GM21515 (cell line): ENCODE measurements around the gene MUC2.

ENCODE experiments used
- ATAC-seq: cut with Tn5 transposase; IDR thresholded peaks from one replicate; pipeline ENCODE4 v1.9.1; 2021; ENCODE audit not compliant: unreplicated experiment

Gene MUC2

DNA sequence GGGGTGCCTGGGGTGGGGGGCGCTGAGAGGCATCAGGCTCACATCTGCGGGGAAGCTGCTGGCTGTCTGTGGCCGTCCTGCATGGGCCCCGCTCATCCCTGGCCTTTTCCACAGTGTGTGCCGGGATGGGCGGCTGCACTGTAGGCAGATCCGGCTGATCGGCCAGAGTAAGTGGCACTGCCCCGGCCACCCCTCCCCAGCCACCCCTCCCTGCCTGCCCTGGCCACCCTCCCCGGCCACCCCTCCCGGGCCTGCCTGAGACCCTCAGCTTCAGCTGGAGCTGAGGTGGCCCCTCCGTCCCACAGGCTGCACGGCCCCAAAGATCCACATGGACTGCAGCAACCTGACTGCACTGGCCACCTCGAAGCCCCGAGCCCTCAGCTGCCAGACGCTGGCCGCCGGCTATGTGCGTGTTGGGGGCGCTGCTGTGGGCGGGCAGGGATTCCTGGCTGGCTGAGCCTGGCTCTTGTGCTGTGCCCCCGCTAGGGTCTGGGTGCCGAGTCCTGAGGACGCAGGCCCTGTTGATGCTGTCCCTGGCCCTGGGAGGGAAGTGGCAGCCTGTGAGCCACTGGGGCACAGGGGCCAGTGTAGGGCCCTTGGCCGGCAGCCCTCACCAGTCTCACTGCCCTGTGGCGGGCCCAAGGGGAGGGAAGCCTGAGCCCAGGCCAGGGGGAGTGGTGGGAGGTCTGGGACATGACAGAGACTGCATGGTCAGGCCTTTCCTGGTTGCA is 10.9 kb downstream of the MUC2 start:
- no peak for ATAC-seq

DNA sequence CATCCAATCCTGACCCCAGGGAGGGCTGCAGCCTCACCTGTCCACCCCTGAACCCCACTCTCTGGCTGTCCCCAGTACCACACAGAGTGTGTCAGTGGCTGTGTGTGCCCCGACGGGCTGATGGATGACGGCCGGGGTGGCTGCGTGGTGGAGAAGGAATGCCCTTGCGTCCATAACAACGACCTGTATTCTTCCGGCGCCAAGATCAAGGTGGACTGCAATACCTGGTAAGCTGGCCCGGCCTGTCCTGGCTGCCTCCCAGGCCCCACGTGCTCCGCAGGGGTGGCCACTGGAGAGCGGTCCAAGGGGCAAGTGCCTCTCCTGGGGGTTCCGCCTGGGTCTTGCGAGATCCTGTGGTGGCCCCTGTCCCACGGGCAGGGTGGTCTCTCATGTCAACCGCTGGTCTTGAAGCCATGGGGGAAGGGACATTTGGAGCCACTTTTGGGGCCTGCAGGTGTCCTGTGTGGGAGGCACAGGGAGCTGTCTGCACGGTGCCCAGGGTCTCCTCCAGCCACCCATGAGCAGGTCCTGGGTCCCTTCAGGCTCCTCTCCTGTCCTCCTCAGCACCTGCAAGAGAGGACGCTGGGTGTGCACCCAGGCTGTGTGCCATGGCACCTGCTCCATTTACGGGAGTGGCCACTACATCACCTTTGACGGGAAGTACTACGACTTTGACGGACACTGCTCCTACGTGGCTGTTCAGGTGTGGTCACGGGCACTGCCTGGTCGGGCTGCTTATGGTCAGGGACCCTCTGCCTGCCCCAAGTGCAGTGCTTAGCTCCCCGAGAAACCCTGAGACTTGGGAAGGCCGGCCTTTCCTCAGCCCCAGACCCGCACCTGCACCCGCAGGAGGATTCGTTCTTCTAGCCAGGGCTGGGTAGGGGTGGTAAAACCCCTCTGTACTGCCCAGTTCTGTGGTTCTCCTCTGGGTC is 11.8 kb downstream of the MUC2 start:
- ATAC-seq: no peak

DNA sequence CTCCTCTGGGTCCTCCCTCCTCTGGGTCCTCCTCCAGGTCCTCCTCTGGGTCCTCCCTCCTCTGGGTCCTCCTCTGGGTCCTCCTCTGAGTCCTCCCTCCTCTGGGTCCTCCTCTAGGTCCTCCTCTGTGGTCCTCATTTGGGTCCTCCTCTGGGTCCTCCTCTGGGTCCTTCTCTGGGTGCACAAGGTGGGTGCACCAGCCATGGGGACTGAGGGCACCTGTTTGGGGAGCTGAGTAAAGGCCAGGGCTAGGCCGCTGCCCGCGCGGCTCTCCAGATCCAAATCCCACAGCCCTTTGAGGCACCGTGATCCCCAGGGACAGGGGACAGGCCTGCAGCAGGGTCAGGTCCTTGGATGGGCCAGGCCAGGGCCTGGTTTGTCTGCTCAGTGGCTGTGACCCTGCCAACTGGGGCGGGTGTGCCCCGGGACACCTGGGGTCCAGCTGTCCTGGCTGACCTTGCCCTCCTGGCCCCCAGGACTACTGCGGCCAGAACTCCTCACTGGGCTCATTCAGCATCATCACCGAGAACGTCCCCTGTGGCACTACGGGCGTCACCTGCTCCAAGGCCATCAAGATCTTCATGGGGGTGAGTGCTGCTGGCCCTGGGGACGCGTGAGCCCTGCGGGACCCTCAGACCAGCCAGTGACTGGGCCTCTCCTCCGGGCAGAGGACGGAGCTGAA is 12.7 kb downstream of the MUC2 start:
- no peak for ATAC-seq

DNA sequence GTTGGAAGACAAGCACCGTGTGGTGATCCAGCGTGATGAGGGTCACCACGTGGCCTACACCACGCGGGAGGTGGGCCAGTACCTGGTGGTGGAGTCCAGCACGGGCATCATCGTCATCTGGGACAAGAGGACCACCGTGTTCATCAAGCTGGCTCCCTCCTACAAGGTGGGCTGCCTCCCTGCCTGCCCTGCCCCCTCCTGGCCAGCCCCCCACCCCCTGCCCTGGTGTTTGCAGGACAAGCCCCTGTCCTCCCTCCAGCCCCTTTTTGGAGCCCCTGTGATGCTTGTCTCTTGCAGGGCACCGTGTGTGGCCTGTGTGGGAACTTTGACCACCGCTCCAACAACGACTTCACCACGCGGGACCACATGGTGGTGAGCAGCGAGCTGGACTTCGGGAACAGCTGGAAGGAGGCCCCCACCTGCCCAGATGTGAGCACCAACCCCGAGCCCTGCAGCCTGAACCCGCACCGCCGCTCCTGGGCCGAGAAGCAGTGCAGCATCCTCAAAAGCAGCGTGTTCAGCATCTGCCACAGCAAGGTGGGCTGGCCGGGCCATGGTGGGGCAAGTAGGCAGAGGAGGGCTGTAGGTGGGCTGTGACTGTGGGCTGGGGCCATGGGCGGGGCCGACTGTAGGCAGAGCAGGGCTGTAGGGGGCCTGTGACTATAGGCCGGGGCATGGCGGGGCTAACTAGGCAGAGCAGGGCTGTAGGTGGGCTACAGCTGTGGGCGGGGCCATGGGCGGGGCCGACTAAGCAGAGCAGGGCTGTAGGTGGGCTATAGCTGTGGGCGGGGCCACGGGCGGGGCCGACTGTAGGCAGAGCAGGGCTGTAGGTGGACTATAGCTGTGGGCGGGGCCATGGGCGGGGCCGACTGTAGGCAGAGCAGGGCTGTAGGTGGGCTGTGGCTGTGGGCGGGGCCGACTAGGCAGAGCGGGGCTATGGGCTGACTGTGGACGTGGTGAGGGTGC is 13.6 kb downstream of the MUC2 start:
- ATAC-seq: no peak

DNA sequence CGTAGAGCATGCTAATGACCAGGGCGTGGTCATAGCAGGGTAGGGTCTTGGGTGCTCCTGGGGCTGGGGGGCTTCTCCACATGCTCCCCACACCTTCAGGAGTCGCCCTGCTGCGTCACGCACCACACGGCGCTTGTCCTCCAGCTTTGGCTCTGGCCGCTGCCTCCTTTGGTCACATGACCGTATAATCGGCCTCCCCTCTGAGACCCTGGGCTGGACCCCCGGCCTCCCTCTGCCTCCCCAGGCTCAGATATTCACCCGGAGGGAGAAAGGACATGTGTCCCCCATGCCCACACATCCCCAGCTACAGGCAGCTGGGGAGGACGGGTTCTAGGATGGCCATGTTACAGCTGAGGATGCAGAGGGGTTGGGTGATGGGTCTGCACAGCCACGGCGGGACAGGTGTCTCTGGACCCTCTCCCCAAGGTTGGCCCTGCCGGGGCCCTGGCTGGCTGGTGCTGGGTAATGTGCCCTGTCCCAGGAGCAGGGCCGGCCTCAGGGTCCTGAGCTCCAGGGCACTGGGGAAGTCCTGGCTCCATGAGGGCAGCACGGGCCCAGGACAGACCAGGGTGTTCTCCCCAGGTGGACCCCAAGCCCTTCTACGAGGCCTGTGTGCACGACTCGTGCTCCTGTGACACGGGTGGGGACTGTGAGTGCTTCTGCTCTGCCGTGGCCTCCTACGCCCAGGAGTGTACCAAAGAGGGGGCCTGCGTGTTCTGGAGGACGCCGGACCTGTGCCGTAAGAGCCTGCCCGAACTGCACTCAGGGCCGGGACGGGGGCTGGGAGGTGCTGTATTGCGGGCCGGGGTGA is 14.5 kb downstream of the MUC2 start:
- no peak for ATAC-seq

DNA sequence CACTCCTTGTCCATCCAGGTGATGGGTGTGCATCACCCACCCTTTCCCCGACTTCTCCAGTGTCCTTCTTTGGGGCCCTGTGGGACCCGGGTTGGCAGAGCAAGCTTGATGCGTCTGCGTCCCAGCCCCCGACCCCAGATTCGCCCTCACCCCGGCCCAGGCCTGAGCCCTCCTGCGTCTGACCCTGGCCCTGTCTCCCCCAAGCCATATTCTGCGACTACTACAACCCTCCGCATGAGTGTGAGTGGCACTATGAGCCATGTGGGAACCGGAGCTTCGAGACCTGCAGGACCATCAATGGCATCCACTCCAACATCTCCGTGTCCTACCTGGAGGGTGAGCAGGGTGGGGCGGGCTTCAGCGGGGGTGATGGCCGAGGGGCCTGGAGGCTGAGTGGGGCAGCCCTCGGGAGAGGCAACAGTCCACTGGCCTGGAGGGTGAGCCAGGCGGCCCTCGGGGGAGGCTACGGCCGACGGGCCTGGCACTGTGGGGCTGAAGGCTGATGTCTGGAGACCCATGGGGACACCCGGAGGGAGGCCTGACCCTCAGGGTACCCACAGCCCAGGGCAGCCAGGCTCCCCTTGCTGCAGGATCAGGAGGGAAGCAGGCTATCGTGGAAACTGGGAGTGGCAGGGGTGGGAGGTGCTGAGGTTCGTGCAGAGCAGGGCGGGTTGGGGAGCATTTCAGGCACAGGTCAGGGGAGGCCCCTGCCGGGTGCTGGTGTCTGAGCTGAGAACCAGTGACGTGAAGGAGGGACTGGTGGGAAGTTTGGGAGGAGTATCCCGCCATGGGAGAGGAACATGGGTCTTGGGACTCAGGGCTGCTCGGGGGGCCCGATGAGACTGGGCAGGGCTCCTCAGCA is 15.3 kb downstream of the MUC2 start:
- ATAC-seq: no peak

DNA sequence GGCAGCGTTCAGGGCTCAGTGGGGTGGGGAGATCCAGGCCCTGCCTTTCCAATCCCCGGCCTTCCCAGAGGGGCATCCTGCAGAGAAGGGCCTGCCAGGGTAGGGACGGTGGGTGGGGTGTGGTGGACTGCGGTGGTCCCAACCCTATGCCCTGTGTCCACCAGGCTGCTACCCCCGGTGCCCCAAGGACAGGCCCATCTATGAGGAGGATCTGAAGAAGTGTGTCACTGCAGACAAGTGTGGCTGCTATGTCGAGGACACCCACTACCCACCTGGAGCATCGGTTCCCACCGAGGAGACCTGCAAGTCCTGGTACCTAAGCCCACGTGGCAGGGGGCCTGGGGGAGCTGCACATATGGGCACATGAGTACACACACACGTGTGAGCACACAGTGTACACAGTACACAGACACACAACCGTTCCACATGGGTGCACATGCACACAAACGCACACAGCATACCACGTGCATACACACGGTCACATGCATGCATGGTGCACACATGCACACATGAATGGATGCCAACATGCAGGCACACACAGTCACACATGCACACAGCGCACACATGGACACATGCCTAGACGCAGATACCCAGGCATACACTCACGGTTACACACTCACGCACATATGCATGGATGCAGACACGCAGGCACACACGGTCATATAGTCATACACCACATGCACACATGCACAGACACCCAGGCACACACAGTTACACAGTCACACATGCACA is 16.1 kb downstream of the MUC2 start:
- ATAC-seq: no peak

DNA sequence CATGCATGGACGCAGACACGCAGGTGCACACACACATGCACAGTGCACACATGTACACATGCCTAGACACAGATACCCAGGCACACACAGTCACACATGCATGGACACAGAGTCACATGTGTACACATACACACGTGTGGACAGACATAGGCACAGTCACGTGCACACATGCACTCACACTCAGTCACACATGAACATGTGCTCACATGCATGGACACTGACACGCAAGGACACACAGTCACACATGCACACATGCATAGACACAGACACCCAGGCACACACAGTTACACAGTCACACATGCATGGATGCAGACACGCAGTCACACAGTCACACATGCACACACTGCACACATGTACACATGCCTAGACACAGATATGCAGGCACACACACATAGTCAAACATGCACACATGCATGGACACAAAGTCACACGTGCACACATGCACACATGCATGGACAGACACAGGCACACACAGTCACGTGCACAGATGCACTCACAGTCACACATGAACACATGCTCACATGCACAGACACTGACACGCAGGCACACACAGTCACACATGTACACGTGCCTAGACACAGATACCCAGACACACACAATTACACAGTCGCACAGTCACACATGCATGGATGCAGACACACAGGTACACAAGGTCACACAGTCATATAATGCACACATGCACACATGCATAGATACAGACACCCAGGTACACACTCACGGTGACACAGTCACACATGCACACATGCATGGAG is 16.8 kb downstream of the MUC2 start:
- ATAC-seq: no peak

DNA sequence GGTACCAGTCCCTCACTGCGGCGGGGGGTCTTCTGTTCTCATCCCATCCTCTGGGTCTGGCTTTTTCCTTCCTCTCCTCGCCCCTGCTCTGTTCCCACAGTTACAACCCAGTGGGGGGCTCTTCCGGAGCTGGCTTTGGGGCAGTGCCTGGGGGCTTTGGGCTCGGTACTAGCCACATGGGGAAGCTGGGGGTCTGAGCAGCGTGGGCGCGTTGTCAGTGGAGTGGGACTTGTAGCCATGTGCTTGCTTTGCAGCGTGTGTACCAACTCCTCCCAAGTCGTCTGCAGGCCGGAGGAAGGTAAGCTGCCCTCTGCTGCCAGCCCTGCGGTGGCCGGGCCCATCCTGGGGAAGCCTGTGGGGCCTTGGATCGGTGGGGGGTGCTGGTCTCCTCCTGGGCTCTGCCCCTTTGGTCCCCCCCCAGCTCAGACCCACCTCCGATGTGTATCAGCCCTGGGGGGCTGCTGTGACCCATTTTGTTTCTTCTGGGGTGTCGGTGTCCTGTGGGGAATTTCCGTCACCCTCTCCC is 17.5 kb downstream of the MUC2 start:
- no peak for ATAC-seq

DNA sequence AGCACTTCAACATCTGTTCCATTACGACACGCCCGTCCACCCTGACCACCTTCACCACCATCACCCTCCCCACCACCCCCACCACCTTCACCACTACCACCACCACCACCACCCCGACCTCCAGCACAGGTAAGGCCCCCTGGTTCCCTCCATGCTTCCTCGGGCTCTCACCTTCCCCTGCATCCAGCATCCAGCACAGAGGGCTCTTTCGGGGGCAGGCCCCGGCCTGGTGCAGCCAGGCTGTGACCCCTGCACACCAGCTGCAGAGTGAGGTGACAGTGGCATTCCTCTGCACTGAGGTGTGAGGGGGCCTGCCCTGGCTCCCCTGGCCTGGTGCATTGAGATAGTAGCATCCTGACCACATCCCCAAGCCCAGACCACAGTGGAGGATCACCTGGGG is 18.2 kb downstream of the MUC2 start:
- ATAC-seq: no peak

DNA sequence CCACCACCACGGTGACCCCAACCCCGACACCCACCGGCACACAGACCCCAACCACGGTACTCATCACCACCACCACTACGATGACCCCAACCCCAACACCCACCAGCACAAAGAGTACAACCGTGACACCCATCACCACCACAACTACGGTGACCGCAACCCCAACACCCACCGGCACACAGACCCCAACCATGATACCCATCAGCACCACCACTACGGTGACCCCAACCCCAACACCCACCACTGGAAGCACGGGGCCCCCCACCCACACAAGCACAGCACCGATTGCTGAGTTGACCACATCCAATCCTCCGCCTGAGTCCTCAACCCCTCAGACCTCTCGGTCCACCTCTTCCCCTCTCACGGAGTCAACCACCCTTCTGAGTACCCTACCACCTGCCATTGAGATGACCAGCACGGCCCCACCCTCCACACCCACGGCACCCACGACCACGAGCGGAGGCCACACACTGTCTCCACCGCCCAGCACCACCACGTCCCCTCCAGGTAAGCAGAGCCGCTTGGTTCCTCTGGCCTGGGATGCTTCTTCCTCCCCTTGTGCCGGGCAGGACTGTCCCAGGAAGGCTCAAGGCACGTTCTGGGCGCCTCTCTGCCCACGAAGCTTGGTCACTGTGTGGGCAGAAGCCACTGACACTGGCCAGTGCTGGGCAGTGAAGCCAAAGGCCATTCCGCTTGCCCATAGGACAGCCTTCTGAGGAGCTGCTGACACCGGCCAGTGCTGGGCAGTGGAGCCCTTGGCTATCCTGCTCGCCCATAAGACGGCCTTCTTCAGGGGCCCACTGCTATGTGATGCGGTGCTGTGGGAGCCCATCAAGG is 25.1 kb downstream of the MUC2 start:
- ATAC-seq: no peak

DNA sequence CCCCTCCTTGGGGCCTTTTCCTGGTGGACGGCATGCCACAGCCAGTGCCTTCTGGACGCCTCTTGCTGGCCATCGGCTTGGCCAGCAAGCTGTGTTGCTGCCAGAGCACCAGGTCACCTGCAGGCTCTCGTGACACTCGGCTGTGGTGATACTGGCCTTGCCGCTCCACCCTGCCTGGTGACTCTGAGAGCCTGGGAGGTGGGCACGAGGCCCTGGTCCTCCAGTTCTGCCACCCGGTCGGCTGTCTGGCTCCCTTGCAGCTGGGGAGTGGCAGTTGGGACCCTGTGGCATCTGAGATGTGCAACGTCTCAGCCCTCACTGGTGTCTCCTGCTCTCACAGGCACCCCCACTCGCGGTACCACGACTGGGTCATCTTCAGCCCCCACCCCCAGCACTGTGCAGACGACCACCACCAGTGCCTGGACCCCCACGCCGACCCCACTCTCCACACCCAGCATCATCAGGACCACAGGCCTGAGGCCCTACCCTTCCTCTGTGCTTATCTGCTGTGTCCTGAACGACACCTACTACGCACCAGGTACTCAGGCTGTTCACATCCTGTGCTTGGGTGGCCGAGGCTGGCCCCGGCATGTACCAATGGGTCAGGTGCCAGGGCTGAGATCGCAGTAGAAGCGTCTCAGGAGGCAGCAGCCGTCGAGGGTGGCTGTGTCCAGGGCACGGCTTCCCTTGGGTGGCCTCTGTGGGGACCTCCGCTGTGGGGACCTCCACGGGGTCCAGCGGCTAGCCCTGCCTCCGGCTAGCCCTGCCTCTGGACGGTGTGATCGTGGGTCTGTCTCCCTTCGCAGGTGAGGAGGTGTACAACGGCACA is 26.0 kb downstream of the MUC2 start:
- ATAC-seq: no peak

DNA sequence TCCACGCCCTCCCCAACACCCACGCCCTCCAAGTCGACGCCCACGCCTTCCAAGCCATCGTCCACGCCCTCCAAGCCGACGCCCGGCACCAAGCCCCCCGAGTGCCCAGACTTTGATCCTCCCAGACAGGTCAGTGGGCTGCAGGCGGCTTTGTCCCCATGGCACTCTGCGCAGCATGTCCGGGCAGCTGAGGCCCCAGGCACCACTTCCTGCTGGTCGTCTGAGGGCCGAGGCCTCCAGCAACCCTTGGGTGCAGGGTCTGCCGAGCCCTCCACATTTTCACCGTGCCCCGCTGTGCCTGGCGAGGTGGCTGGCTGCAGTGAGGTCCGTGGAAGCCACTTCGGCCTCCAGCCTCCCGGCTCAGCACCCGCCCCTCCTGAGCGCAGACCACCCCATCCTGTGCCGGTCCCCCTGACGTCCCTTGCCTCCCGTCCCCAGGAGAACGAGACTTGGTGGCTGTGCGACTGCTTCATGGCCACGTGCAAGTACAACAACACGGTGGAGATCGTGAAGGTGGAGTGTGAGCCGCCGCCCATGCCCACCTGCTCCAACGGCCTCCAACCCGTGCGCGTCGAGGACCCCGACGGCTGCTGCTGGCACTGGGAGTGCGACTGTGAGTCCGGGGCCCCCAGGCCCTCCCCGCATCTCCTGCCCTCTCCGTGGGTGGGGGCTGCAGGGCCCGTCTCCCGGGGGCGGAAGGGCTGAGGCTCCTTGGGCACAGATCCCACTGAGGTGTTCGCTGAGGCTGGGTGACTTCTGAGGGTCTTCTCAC is 26.8 kb downstream of the MUC2 start:
- ATAC-seq: no peak

DNA sequence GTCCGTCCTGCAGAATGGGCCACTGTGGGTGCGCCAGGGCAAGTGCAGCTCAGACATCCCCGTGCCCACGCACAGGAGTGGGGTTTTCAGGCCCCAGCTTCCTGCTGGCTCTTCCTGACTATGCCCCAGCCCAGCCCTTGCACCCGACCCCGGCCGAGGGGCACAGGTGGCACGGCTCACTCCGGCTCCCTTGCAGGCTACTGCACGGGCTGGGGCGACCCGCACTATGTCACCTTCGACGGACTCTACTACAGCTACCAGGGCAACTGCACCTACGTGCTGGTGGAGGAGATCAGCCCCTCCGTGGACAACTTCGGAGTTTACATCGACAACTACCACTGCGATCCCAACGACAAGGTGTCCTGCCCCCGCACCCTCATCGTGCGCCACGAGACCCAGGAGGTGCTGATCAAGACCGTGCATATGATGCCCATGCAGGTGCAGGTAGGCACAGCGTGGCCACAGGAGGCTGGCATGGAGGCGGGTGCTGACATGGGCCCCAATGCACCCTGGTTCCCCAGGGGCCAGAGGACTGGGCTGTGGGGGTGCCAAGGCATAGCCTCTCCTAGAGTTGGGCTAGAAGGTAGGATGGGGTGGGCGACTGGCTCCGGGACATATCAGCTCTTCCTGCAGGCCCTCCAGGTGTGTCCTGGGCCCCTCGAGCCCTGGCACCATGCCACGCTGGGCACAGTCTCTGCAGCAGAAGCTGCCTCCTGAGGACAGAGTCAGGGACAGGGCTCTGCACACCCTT is 27.7 kb downstream of the MUC2 start:
- ATAC-seq: no peak
